Lung (tissue), 12 donors: ENCODE results near the gene SUCLG1. TPM values are rescaled to one million over a fixed set of nuclear protein-coding genes. Genes with fewer than 3 reads are reported as not detected.

Experiments used
- ATAC-seq: fragments of 200-7000 bp; cut with Tn5 transposase; one replicate; pipeline ENCODE4 v1.9.1; 2020; ENCODE audit warnings: moderate number of reproducible peaks; ENCODE audit not compliant: insufficient read depth, low FRiP score
- DNase-seq, 3 donors: peaks; one replicate each; pipeline ENCODE4 v3.0.0-alpha.2; 2013 to 2017
- H3K27ac ChIP-seq, 2 donors: one replicate each; pipeline ENCODE4 v1.5.1; 2013; ENCODE audit warnings: mild to moderate bottlenecking in 2 of 2, moderate library complexity in 2 of 2, control low read depth in 1 of 2, inconsistent platforms in 1 of 2, low read depth in 1 of 2, low read length in 1 of 2
- H3K27me3 ChIP-seq, 3 donors: one replicate each; pipeline ENCODE4 v1.5.1; 2013; ENCODE audit warnings: low read length in 2 of 3; ENCODE audit not compliant: control insufficient read depth in 3 of 3, insufficient read depth in 3 of 3
- H3K36me3 ChIP-seq, 4 donors: one replicate each; pipeline ENCODE4 v1.5.1; 2013; ENCODE audit warnings: low read length in 4 of 4, mild to moderate bottlenecking in 1 of 4, moderate library complexity in 1 of 4; ENCODE audit not compliant: control insufficient read depth in 4 of 4, insufficient read depth in 4 of 4
- H3K4me1 ChIP-seq, 5 donors: one replicate each; pipeline ENCODE4 v1.5.1; 2013; ENCODE audit warnings: low read length in 5 of 5, mild to moderate bottlenecking in 2 of 5, moderate library complexity in 1 of 5; ENCODE audit not compliant: control insufficient read depth in 5 of 5, insufficient read depth in 5 of 5
- H3K4me3 ChIP-seq: one replicate; pipeline ENCODE4 v1.5.1; 2013; ENCODE audit warnings: mild to moderate bottlenecking, control low read depth, moderate library complexity
- H3K9ac ChIP-seq, 2 donors: one replicate each; pipeline ENCODE4 v1.5.1; 2013; ENCODE audit warnings: low read length in 2 of 2, control low read depth in 1 of 2; ENCODE audit not compliant: insufficient read depth in 1 of 2
- H3K9me3 ChIP-seq, 4 donors: one replicate each; pipeline ENCODE4 v1.5.1; 2013; ENCODE audit warnings: low read length in 3 of 4, mild to moderate bottlenecking in 1 of 4, moderate library complexity in 1 of 4; ENCODE audit not compliant: control insufficient read depth in 4 of 4, insufficient read depth in 3 of 4
- WGBS, 2 donors: extraction: QIAGEN DNeasy Blood & Tissue Kit; methylation state at CpG; one replicate each; pipeline ENCODE4 v1.1.7; 2013; 5-methylcytosine and 5-hydroxymethylcytosine counted together
- polyA plus RNA-seq, 2 donors: library from polyadenylated mRNA; stranded (reverse); fragments of 200-250 nt; gene quantifications; one replicate each; pipeline ENCODE4 v1.2.1, GENCODE V29; 2013
- total RNA-seq, 2 donors: library from RNA; depleted of rRNA in 1 of 2; stranded (reverse); fragments of >200 nt in 1 of 2; gene quantifications; one replicate each; pipeline ENCODE4 v1.2.1, GENCODE V29; 2014 to 2021
- TF ChIP-seq, protein P1 (sequence below): IDR thresholded peaks from 2 replicates; pipeline ENCODE4 v1.5.1; 2012; ENCODE audit warnings: mild to moderate bottlenecking; ENCODE audit errors: control extremely low read depth, extremely low read depth
- donor health status: control.
- donor health status: control.
- donor health status: Bipolar disorder and iron deficiency.
- donor health status: healthy.
- donor health status: DM: yes; HTN: yes; CAD: no.

The SUCLG1 gene
- total and polyA plus RNA-seq, 4 donors = 56.2 to 87.4 (median 63.9) TPM

GRCh38 chr2:84395820-84396219 lies 63.3 kb downstream of the SUCLG1 start:
- Histone ChIP-seq H3K9me3 (peaks cover 0 to 2% (median 0%) of the 10 kb centered on the region in 4 donors), H3K9ac (no peak overlapping the region), H3K4me3 (no peak overlapping the region), H3K4me1 (peaks cover 0 to 6% (median 0%) of the 10 kb centered on the region in 5 donors), H3K27ac (no peak overlapping the region), H3K27me3 (no peaks in the 10 kb centered on the region), H3K36me3 (no peaks in the 10 kb centered on the region)
- TF ChIP-seq, protein P1, sequence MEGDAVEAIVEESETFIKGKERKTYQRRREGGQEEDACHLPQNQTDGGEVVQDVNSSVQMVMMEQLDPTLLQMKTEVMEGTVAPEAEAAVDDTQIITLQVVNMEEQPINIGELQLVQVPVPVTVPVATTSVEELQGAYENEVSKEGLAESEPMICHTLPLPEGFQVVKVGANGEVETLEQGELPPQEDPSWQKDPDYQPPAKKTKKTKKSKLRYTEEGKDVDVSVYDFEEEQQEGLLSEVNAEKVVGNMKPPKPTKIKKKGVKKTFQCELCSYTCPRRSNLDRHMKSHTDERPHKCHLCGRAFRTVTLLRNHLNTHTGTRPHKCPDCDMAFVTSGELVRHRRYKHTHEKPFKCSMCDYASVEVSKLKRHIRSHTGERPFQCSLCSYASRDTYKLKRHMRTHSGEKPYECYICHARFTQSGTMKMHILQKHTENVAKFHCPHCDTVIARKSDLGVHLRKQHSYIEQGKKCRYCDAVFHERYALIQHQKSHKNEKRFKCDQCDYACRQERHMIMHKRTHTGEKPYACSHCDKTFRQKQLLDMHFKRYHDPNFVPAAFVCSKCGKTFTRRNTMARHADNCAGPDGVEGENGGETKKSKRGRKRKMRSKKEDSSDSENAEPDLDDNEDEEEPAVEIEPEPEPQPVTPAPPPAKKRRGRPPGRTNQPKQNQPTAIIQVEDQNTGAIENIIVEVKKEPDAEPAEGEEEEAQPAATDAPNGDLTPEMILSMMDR = no peak
- DNase-seq (peak in 1 of 3 donors; percentile 22), ATAC-seq (no peak)
- 66 to 72% methylated on average over 3 of the region's 3 CpGs for WGBS, 2 donors

- WGBS, 2 donors = 62 to 67% methylated on average over 2 of the region's 2 CpGs
- TF ChIP-seq, protein P1 = no peak
- H3K36me3 ChIP-seq = no peaks in the 10 kb centered on the region
- peaks cover 0 to 2% (median 0%) of the 10 kb centered on the region in 4 donors for H3K9me3 ChIP-seq
- DNase-seq (peak in 2 of 3 donors; percentile 40 to 61), ATAC-seq (no peak)
- H3K4me3 ChIP-seq = no peak overlapping the region
- no peak overlapping the region for H3K9ac ChIP-seq
- H3K4me1 ChIP-seq = peaks cover 0 to 6% (median 0%) of the 10 kb centered on the region in 5 donors
- H3K27ac ChIP-seq = no peak overlapping the region
- no peaks in the 10 kb centered on the region for H3K27me3 ChIP-seq
Observed at GRCh38 chr2:84394628-84395027, 64.5 kb downstream of the SUCLG1 start.

DNA sequence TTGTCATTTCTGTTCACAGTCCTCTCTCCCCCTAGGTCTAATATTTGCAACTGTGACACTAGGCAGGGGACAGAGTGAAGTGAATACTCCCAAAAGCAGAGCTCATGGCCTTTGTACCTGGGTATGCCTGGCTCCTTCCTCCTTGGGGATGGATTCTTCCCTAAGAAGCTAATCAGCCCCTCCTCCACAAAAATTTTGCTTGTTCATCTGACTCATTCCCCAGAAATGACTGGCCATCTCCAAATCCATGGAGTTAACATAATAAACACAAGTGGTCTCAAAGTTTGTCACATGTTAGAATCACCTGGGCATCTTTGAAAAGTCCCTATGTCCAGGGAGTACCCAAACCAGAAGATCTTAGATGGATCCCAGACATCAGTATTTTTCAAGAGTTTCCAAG lies 65.3 kb downstream of the SUCLG1 start:
- H3K9me3 ChIP-seq = peaks cover 0 to 2% (median 0%) of the 10 kb centered on the region in 4 donors
- H3K27me3 ChIP-seq = no peaks in the 10 kb centered on the region
- no peak overlapping the region for H3K27ac ChIP-seq
- no peak for ATAC-seq
- H3K36me3 ChIP-seq = no peaks in the 10 kb centered on the region
- TF ChIP-seq, protein P1 = no peak
- DNase-seq = no peak
- H3K4me1 ChIP-seq = peaks cover 0 to 6% (median 0%) of the 10 kb centered on the region in 5 donors
- no peak overlapping the region for H3K9ac ChIP-seq
- H3K4me3 ChIP-seq = no peak overlapping the region

- no peak for DNase-seq
- TF ChIP-seq, protein P1 = no peak
- H3K36me3 ChIP-seq = no peaks in the 10 kb centered on the region
- no peak overlapping the region for H3K27ac ChIP-seq
- WGBS, 2 donors = 60 to 65% methylated on average over 1 of the region's 1 CpG
- no peak overlapping the region for H3K9ac ChIP-seq
- H3K4me3 ChIP-seq = no peak overlapping the region
- ATAC-seq = no peak
- H3K9me3 ChIP-seq = no peaks in the 10 kb centered on the region
- H3K4me1 ChIP-seq = peaks cover 0 to 6% (median 0%) of the 10 kb centered on the region in 5 donors
- no peaks in the 10 kb centered on the region for H3K27me3 ChIP-seq
Observed at GRCh38 chr2:84389794-84390193, 69.3 kb downstream of the SUCLG1 start.
